HepG2 (cell line): Measurements from ENCODE around the gene TNFAIP1. TPM values are rescaled to one million over a fixed set of nuclear protein-coding genes. Genes with fewer than 3 reads are reported as not detected.

Source experiments
- ATAC-seq: fragments of 200-7000 bp; cut with Tn5 transposase; 3 replicates; pipeline ENCODE4 v1.9.1; 2020; ENCODE audit warnings: mild to moderate bottlenecking, moderate library complexity
- BruUV-seq: library from RNA; stranded (reverse); fragments of 400-500 nt; replicated peaks from 2 replicates; lab custom pipeline; 2021; lab: Mats Ljungman, UMichigan
- CTCF ChIA-PET: fragments of 300-600 bp; formaldehyde crosslinking; extraction: SDS; loops from one replicate; lab custom pipeline; 2021; ENCODE audit warnings: low total read pairs, inconsistent platforms, low intra/inter-chr PET ratio; lab: Yijun Ruan, JAX
- POLR2A ChIA-PET: fragments of 350-600 bp; sonication (Branson Sonifier 250); formaldehyde crosslinking; loops from one replicate; lab custom pipeline; 2020; ENCODE audit warnings: antibody characterized with exemption, inconsistent platforms; lab: Yijun Ruan, JAX
- DNase-seq: peaks from one replicate; pipeline ENCODE4 v3.0.0-alpha.2; 2015; ENCODE audit warnings: low spot score
- FAIRE-seq: peaks from 3 replicates; lab custom pipeline; 2011; peaks lifted over from hg19 to GRCh38; lab: Jason Lieb, UNC
- H2AFZ ChIP-seq: one replicate; pipeline ENCODE4 v1.6.1; 2011; ENCODE audit warnings: low read length, inconsistent platforms
- H3K27ac ChIP-seq: fragments of 300-600 bp; 3 replicates; pipeline ENCODE4 v1.8.0; 2011; ENCODE audit warnings: mixed run types, mild to moderate bottlenecking, mixed read lengths, low read length, inconsistent platforms; ENCODE audit not compliant: insufficient read depth; ENCODE audit errors: extremely low read length
- H3K27me3 ChIP-seq, 2 experiments: fragments of 200-600 bp in 1 of 2; 2 replicates in 1 of 2; 3 replicates in 1 of 2; pipeline versions ENCODE4 v1.6.0 to v1.8.0; 2011; ENCODE audit warnings: low read length in 2 of 2, mild to moderate bottlenecking in 2 of 2, moderate library complexity in 2 of 2, inconsistent platforms in 1 of 2; ENCODE audit not compliant: insufficient read depth in 2 of 2, control insufficient read depth in 1 of 2
- H3K36me3 ChIP-seq, 2 experiments: fragments of 200-600 bp in 1 of 2; replicated peaks in 1 of 2; 2 replicates in 1 of 2; 3 replicates in 1 of 2; pipeline versions ENCODE4 v1.5.1 to v1.8.0; 2011; ENCODE audit warnings: low read length in 2 of 2, inconsistent platforms in 1 of 2; ENCODE audit not compliant: insufficient read depth in 2 of 2, control insufficient read depth in 1 of 2
- H3K4me1 ChIP-seq: 2 replicates; pipeline ENCODE4 v1.5.1; 2012; ENCODE audit warnings: low read length, inconsistent platforms; ENCODE audit not compliant: insufficient read depth
- H3K4me2 ChIP-seq: 2 replicates; pipeline ENCODE4 v1.6.0; 2011; ENCODE audit warnings: low read depth, low read length, inconsistent platforms
- H3K4me3 ChIP-seq, 3 experiments: fragments of 200-600 bp in 1 of 3; sonication (generic), shearing (Covaris generic) in 1 of 3; replicated peaks in 1 of 3; 2 replicates each; pipeline ENCODE4 v1.5.1; 2011 to 2016; ENCODE audit warnings: low read length in 3 of 3, inconsistent platforms in 2 of 3, low read depth in 2 of 3, mild to moderate bottlenecking in 2 of 3, control low read depth in 1 of 3, mixed read lengths in 1 of 3; ENCODE audit not compliant: insufficient read depth in 1 of 3
- H3K79me2 ChIP-seq: one replicate; pipeline ENCODE4 v1.6.1; 2011; ENCODE audit warnings: low read length, inconsistent platforms; ENCODE audit not compliant: insufficient read depth
- H3K9ac ChIP-seq: 2 replicates; pipeline ENCODE4 v1.6.0; 2011; ENCODE audit warnings: mild to moderate bottlenecking, low read depth, low read length, inconsistent platforms; ENCODE audit not compliant: insufficient read depth
- H3K9me3 ChIP-seq: 2 replicates; pipeline ENCODE4 v1.5.1; 2012; ENCODE audit warnings: mild to moderate bottlenecking, low read length
- H4K20me1 ChIP-seq: 2 replicates; pipeline ENCODE4 v1.6.0; 2011; ENCODE audit warnings: inconsistent platforms, mild to moderate bottlenecking, low read length, moderate library complexity; ENCODE audit not compliant: insufficient read depth
- POLR2G ChIP-seq: fragments of 200-400 bp; formaldehyde crosslinking; IDR thresholded peaks from 2 replicates; pipeline ENCODE4 v1.6.1; 2018; ENCODE audit warnings: mild to moderate bottlenecking, low read depth, low read length, moderate library complexity
- ZBTB10 ChIP-seq: sonication (generic); formaldehyde crosslinking; IDR thresholded peaks from 2 replicates; pipeline ENCODE4 v1.4.0; 2020; ENCODE audit warnings: missing genetic modification reagents, borderline replicate concordance
- ZNF678 ChIP-seq: sonication (generic); formaldehyde crosslinking; IDR thresholded peaks from 2 replicates; pipeline ENCODE4 v1.4.0; 2020; ENCODE audit warnings: mild to moderate bottlenecking, missing genetic modification reagents
- WGBS: methylation state at CpG from one replicate; pipeline ENCODE4 v1.1.6; 2017; ENCODE audit warnings: low lambda C conversion rate; 5-methylcytosine and 5-hydroxymethylcytosine counted together
- in situ Hi-C: cut with HindIII; loops from 2 replicates; pipeline ENCODE4 v1.10.0; 2017; ENCODE audit warnings: low pct_unique_long_range_greater_than_20kb; ENCODE audit not compliant: extremely low pct_ligation_motif_present
- intact Hi-C: fragments of 100-400 bp; cut with micrococcal nuclease; formaldehyde crosslinking; loops from one replicate; pipeline ENCODE4 v1.10.0; 2022; ENCODE audit not compliant: unreplicated experiment
- polyA plus RNA-seq, 8 experiments: library from polyadenylated mRNA; depleted of rRNA in 3 of 8; stranded (reverse) in 7 of 8; unstranded in 1 of 8; fragments of >200 nt; fragmentation: Illumina TruSeq in 4 of 8; extraction: Trizol in 4 of 8; gene quantifications; 2 replicates each; pipeline versions ENCODE4 v1.2.1 to v1.2.3, GENCODE V29; 2011 to 2016; ENCODE audit warnings: low read depth in 4 of 8, missing spikeins in 1 of 8, mixed read lengths in 1 of 8; ENCODE audit not compliant: insufficient read depth in 1 of 8
- total RNA-seq, 5 experiments: library from RNA; depleted of rRNA; stranded (reverse); fragments of >200 nt; fragmentation: Illumina TruSeq; extraction: Trizol; gene quantifications; 2 replicates each; pipeline ENCODE4 v1.2.3, GENCODE V29; 2016; ENCODE audit warnings: low read depth in 1 of 5

TNFAIP1 gene
- total and polyA plus RNA-seq, 2 of the 13 experiments (the other 11 are each of a cell fraction or from before 2014, with no cell fraction given), result 17.5 to 40.6 TPM

- no peak overlapping the region for H3K27ac ChIP-seq
- WGBS, result 100% methylated on average over 2 of the region's 9 CpGs
- in situ Hi-C loops, result no loop called here
Observed at GRCh38 chr17:28344011-28344410, 8.4 kb downstream of the TNFAIP1 start.

More at GRCh38 chr17:28344011-28344410, 8.4 kb downstream of the TNFAIP1 start:
- peaks cover 26% of the 10 kb centered on the region for H3K4me1 ChIP-seq
- DNase-seq (no peak), ATAC-seq (no peak), FAIRE-seq (no peak)
- BruUV-seq, result no TSS peak
- H3K9ac ChIP-seq, result no peak overlapping the region
- H3K9me3 ChIP-seq, result no peaks in the 10 kb centered on the region
- ChIA-PET POLR2A (interaction anchor here (1.2 to 5.7 kb wide), 2 partner anchors 8 to 73 kb away, joined by 4 to 68 read pairs; partner anchors contain the start of genes IFT20 and TNFAIP1), CTCF (no interaction called here)
- TF ChIP-seq POLR2G (peak; percentile 29; the same call in 1 of the 2 replicates), ZBTB10 (no peak), ZNF678 (CRISPR knock-in tag) (no peak)
- H3K79me2 ChIP-seq, result no peaks in the 10 kb centered on the region
- H3K27me3 ChIP-seq, result no peaks in the 10 kb centered on the region
- H3K36me3 ChIP-seq, result peaks cover 30 to 67% of the 10 kb centered on the region in 2 experiments
- no peak overlapping the region for H3K4me3 ChIP-seq
- intact Hi-C loops, result no loop called here
- H4K20me1 ChIP-seq, result no peaks in the 10 kb centered on the region; the same call in 1 of the 2 replicates
- H3K4me2 ChIP-seq, result no peak overlapping the region
- H2AFZ ChIP-seq, result no peak overlapping the region
